K562 (cell line): ENCODE results near the gene TMC1. TPM values are rescaled to one million over a fixed set of nuclear protein-coding genes. Genes with fewer than 3 reads are reported as not detected.

Experiments
- ATAC-seq: fragments of 200-7000 bp; cut with Tn5 transposase; 3 replicates; pipeline ENCODE4 v1.9.1; 2020; ENCODE audit warnings: moderate library complexity
- BruUV-seq: library from RNA; stranded (reverse); fragments of 400-500 nt; replicated peaks from 2 replicates; lab custom pipeline; 2021; lab: Mats Ljungman, UMichigan
- CTCF ChIA-PET: fragments of 300-600 bp; formaldehyde crosslinking; extraction: SDS; loops from one replicate; lab custom pipeline; 2021; ENCODE audit warnings: low intra/inter-chr PET ratio; lab: Yijun Ruan, JAX
- POLR2A ChIA-PET: fragments of 300-600, 350-650 bp; sonication (Branson Sonifier 250); formaldehyde crosslinking; extraction: SDS; loops from one replicate; lab custom pipeline; 2021; ENCODE audit warnings: antibody characterized with exemption, inconsistent platforms; lab: Yijun Ruan, JAX
- DNase-seq, 4 experiments: peaks; one replicate each; pipeline versions ENCODE4 v3.0.0 to v3.0.0-alpha.2; 2011 to 2018; ENCODE audit warnings: low spot score in 3 of 4, mixed read lengths in 3 of 4; ENCODE audit errors: extremely low read depth in 1 of 4
- FAIRE-seq: peaks from 2 replicates; lab custom pipeline; 2011; peaks lifted over from hg19 to GRCh38; lab: Jason Lieb, UNC
- H2AFZ ChIP-seq: 2 replicates; pipeline ENCODE4 v1.6.0; 2011; ENCODE audit warnings: low read depth, low read length, control low read depth, inconsistent platforms
- H3K27ac ChIP-seq: fragments of 200-600 bp; 3 replicates; pipeline ENCODE4 v1.8.0; 2011; ENCODE audit warnings: low read depth, mild to moderate bottlenecking, control low read depth, inconsistent platforms, low read length, moderate library complexity, mixed read lengths; ENCODE audit errors: extremely low read depth
- H3K27me3 ChIP-seq, 2 experiments: fragments of 300-600 bp in 1 of 2; 2 replicates in 1 of 2; 3 replicates in 1 of 2; pipeline versions ENCODE4 v1.6.0 to v1.8.0; 2011; ENCODE audit warnings: inconsistent platforms in 2 of 2, low read length in 2 of 2, mild to moderate bottlenecking in 1 of 2, mixed read lengths in 1 of 2, moderate library complexity in 1 of 2; ENCODE audit not compliant: control insufficient read depth in 2 of 2, insufficient read depth in 2 of 2
- H3K36me3 ChIP-seq: fragments of 300-600 bp; 3 replicates; pipeline ENCODE4 v1.8.0; 2011; ENCODE audit warnings: mild to moderate bottlenecking, low read length, inconsistent platforms; ENCODE audit not compliant: control insufficient read depth, insufficient read depth
- H3K4me1 ChIP-seq, 2 experiments: fragments of 200-600 bp in 1 of 2; replicated peaks in 1 of 2; 2 replicates in 1 of 2; 3 replicates in 1 of 2; pipeline versions ENCODE4 v1.5.1 to v1.8.0; 2011; ENCODE audit warnings: inconsistent platforms in 2 of 2, low read length in 2 of 2, mild to moderate bottlenecking in 1 of 2, mixed read lengths in 1 of 2, moderate library complexity in 1 of 2; ENCODE audit not compliant: control insufficient read depth in 2 of 2, insufficient read depth in 2 of 2
- H3K4me2 ChIP-seq: 2 replicates; pipeline ENCODE4 v1.6.1; 2011; ENCODE audit warnings: low read length, control low read depth, inconsistent platforms, mixed read lengths; ENCODE audit not compliant: insufficient read depth
- H3K4me3 ChIP-seq: fragments of 200-600 bp; sonication (generic), shearing (Covaris generic); 2 replicates; pipeline ENCODE4 v1.5.1; 2016; ENCODE audit warnings: control low read depth, inconsistent platforms
- H3K79me2 ChIP-seq: fragments of 200-600 bp; 3 replicates; pipeline ENCODE4 v1.8.0; 2011; ENCODE audit warnings: low read length, inconsistent platforms; ENCODE audit not compliant: control insufficient read depth, insufficient read depth
- H3K9ac ChIP-seq, 2 experiments: 2 replicates each; pipeline versions ENCODE4 v1.6.0 to v1.6.1; 2011; ENCODE audit warnings: low read depth in 2 of 2, low read length in 2 of 2, control low read depth in 1 of 2, inconsistent platforms in 1 of 2, mild to moderate bottlenecking in 1 of 2, mixed read lengths in 1 of 2; ENCODE audit not compliant: insufficient read depth in 1 of 2
- H3K9me1 ChIP-seq: one replicate; pipeline ENCODE4 v1.6.0; 2011; ENCODE audit warnings: inconsistent platforms, mild to moderate bottlenecking, low read length, moderate library complexity; ENCODE audit not compliant: control insufficient read depth, insufficient read depth
- H3K9me3 ChIP-seq: replicated peaks from 2 replicates; pipeline ENCODE4 v1.5.1; 2011; ENCODE audit warnings: low read depth, low read length, inconsistent platforms; ENCODE audit not compliant: control insufficient read depth, insufficient read depth
- H4K20me1 ChIP-seq: replicated peaks from 2 replicates; pipeline ENCODE4 v1.6.1; 2011; ENCODE audit warnings: low read length, inconsistent platforms, mixed read lengths; ENCODE audit not compliant: control insufficient read depth, insufficient read depth
- CREB1 ChIP-seq, 2 experiments: sonication (generic) in 1 of 2; formaldehyde crosslinking in 1 of 2; IDR thresholded peaks; 2 replicates each; pipeline versions ENCODE4 v1.6.1 to v1.8.0; 2012 to 2022; ENCODE audit warnings: inconsistent platforms in 1 of 2, mild to moderate bottlenecking in 1 of 2, missing genetic modification reagents in 1 of 2, moderate library complexity in 1 of 2
- EHMT2 ChIP-seq: fragments of 450-650 bp; IDR thresholded peaks from 2 replicates; pipeline ENCODE4 v1.6.1; 2018; ENCODE audit warnings: antibody characterized with exemption
- LEF1 ChIP-seq: fragments of 450-650 bp; IDR thresholded peaks from 2 replicates; pipeline ENCODE4 v1.6.1; 2016; ENCODE audit warnings: mild to moderate bottlenecking
- TBL1XR1 ChIP-seq, 2 experiments: IDR thresholded peaks; 2 replicates each; pipeline ENCODE4 v1.6.1; 2012; ENCODE audit warnings: improper control_type of control experiment in 2 of 2, low read length in 2 of 2, mild to moderate bottlenecking in 1 of 2
- in situ Hi-C: fragments of 300-500 bp; cut with MboI; formaldehyde crosslinking; loops from 4 replicates; pipeline ENCODE4 v1.15.0; 2018; ENCODE audit warnings: inconsistent platforms, mixed read lengths
- intact Hi-C: fragments of 100-400 bp; cut with micrococcal nuclease; formaldehyde crosslinking; loops from 2 replicates; pipeline ENCODE4 v1.14.2; 2022
- polyA plus RNA-seq, 8 experiments: library from polyadenylated mRNA; depleted of rRNA in 4 of 8; stranded (reverse) in 5 of 8; unstranded in 3 of 8; fragments of >200 nt; fragmentation: Nextera tagmentation in 2 of 8; fragmentation: Illumina TruSeq in 1 of 8; extraction: Ambion mirVana in 2 of 8; extraction: Trizol in 1 of 8; gene quantifications; 2 replicates each; pipeline versions ENCODE4 v1.2.1 to v1.2.3, GENCODE V29; 2011 to 2014; ENCODE audit warnings: inconsistent platforms in 1 of 8, missing spikeins in 1 of 8
- total RNA-seq, 7 experiments: library from RNA; depleted of rRNA in 6 of 7; stranded (reverse); fragments of >200 nt in 6 of 7; fragmentation: Illumina TruSeq in 2 of 7; extraction: Trizol in 2 of 7; gene quantifications; 2 replicates each; pipeline versions ENCODE4 v1.2.1 to v1.2.3, GENCODE V29; 2011 to 2021; ENCODE audit warnings: low replicate concordance in 1 of 7
- TF ChIP-seq, protein P1 (sequence below): fragments of 250-450 bp; sonication (Bioruptor Pico); IDR thresholded peaks from 2 replicates; pipeline ENCODE4 v1.5.0; 2021; ENCODE audit warnings: mild to moderate bottlenecking, borderline replicate concordance

TMC1 gene
- total and polyA plus RNA-seq, 9 of the 15 experiments (the other 6 are each of a cell fraction or from before 2014, with no cell fraction given), result 0.10 to 0.15 TPM; not detected in 7

- no peaks in the 10 kb centered on the region for H4K20me1 ChIP-seq
- H3K36me3 ChIP-seq, result no peaks in the 10 kb centered on the region
- FAIRE-seq (no peak), DNase-seq (no peak), ATAC-seq (no peak)
- no peaks in the 10 kb centered on the region for H3K79me2 ChIP-seq
- in situ Hi-C loops, result no loop called here
- CTCF ChIA-PET, result no interaction called here
- no peaks in the 10 kb centered on the region for H3K27me3 ChIP-seq
- intact Hi-C loops, result loop anchor here (10.0 kb wide), 1 partner anchor 129 kb away; the partner anchor contains the start of gene ZFAND5
- no peak overlapping the region for H3K27ac ChIP-seq
- H3K4me3 ChIP-seq, result no peak overlapping the region
- no peak overlapping the region for H3K9ac ChIP-seq
- H3K9me3 ChIP-seq, result no peaks in the 10 kb centered on the region
- no peak overlapping the region for H3K4me2 ChIP-seq
- peaks cover 0 to 5% of the 10 kb centered on the region in 2 experiments; a peak in 3 of 5 replicates for H3K4me1 ChIP-seq
- POLR2A ChIA-PET, result no interaction called here
- no TSS peak for BruUV-seq
- no peak overlapping the region for H2AFZ ChIP-seq
- no peaks in the 10 kb centered on the region for H3K9me1 ChIP-seq
- TF ChIP-seq, protein P1, sequence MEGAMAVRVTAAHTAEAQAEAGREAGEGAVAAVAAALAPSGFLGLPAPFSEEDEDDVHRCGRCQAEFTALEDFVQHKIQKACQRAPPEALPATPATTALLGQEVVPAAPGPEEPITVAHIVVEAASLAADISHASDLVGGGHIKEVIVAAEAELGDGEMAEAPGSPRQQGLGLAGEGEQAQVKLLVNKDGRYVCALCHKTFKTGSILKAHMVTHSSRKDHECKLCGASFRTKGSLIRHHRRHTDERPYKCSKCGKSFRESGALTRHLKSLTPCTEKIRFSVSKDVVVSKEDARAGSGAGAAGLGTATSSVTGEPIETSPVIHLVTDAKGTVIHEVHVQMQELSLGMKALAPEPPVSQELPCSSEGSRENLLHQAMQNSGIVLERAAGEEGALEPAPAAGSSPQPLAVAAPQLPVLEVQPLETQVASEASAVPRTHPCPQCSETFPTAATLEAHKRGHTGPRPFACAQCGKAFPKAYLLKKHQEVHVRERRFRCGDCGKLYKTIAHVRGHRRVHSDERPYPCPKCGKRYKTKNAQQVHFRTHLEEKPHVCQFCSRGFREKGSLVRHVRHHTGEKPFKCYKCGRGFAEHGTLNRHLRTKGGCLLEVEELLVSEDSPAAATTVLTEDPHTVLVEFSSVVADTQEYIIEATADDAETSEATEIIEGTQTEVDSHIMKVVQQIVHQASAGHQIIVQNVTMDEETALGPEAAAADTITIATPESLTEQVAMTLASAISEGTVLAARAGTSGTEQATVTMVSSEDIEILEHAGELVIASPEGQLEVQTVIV, result no peak
- TF ChIP-seq CREB1 (IDR thresholded peaks at IDR 0.05) (no peak), CREB1 (CRISPR knock-in tag; IDR thresholded peaks at IDR 0.05) (no peak), LEF1 (no peak), EHMT2 (no peak), TBL1XR1 (IDR thresholded peaks at IDR 0.05; ENCODE audit: low read length in 2 of 2) (no peak)
Observed at GRCh38 chr9:72494051-72494450, 27.4 kb upstream of the TMC1 start.
